Right renal cortex interstitium (tissue), 3 donors: ENCODE measurements around the gene ARRDC2. TPM values are rescaled to one million over a fixed set of nuclear protein-coding genes. Genes with fewer than 3 reads are reported as not detected.
"Not testable (repeated sequence)": the region's sequence is repeated elsewhere in the genome, so short reads cannot be mapped to it uniquely, and the experiment has no call there.

ENCODE experiments used
- DNase-seq, 3 donors: peaks; one replicate each; pipeline ENCODE4 v3.0.0-alpha.2; 2013; ENCODE audit warnings: low read depth in 3 of 3, low spot score in 2 of 3
- polyA plus RNA-seq, 3 donors: library from polyadenylated mRNA; unstranded; fragments of 120-200 nt; gene quantifications; one replicate each; pipeline ENCODE4 v1.2.1, GENCODE V29; 2013; ENCODE audit not compliant: insufficient read length in 3 of 3

ARRDC2 gene
- polyA plus RNA-seq, 3 donors = 3.9 to 4.3 (median 4.1) TPM

GRCh38 chr19:18013210-18014111, 5.5 kb downstream of the ARRDC2 start:
- DNase-seq = no peak

- DNase-seq = no peak
Observed at GRCh38 chr19:18014197-18014596, 6.2 kb downstream of the ARRDC2 start.

- no peak for DNase-seq
Observed at GRCh38 chr19:18016209-18016910, 8.4 kb downstream of the ARRDC2 start.

- DNase-seq = no peak
Observed at GRCh38 chr19:18017275-18018083, 9.5 kb downstream of the ARRDC2 start.

GRCh38 chr19:18020212-18021085, 12.5 kb downstream of the ARRDC2 start:
- no peak for DNase-seq

- no peak for DNase-seq
Observed at GRCh38 chr19:18021121-18021755, 13.3 kb downstream of the ARRDC2 start.

- DNase-seq = no peak
Observed at GRCh38 chr19:18023622-18024251, 15.8 kb downstream of the ARRDC2 start.

GRCh38 chr19:18027151-18027550, 19.2 kb downstream of the ARRDC2 start:
- no peak for DNase-seq

GRCh38 chr19:18029617-18030338, 21.8 kb downstream of the ARRDC2 start:
- DNase-seq = no peak

GRCh38 chr19:18031401-18031800, 23.4 kb downstream of the ARRDC2 start:
- not testable (repeated sequence) for DNase-seq

- DNase-seq = not testable (repeated sequence)
Observed at GRCh38 chr19:18032102-18032501, 24.1 kb downstream of the ARRDC2 start.

GRCh38 chr19:18041054-18041453, 33.1 kb downstream of the ARRDC2 start:
- DNase-seq = no peak

- no peak for DNase-seq
Observed at GRCh38 chr19:18043676-18044075, 35.7 kb downstream of the ARRDC2 start.

- no peak for DNase-seq
Observed at GRCh38 chr19:18044825-18045304, 36.9 kb downstream of the ARRDC2 start.

- no peak for DNase-seq
Observed at GRCh38 chr19:18045307-18046050, 37.5 kb downstream of the ARRDC2 start.

GRCh38 chr19:18046059-18046718, 38.2 kb downstream of the ARRDC2 start:
- DNase-seq = no peak

- DNase-seq = no peak
Observed at GRCh38 chr19:18049385-18049784, 41.4 kb downstream of the ARRDC2 start.
